HG03342 (cell line): ENCODE measurements around the gene TXNL4A.

ENCODE experiments used
- ATAC-seq: cut with Tn5 transposase; IDR thresholded peaks from one replicate; pipeline ENCODE4 v1.9.1; 2021; ENCODE audit warnings: mild to moderate bottlenecking, moderate library complexity; ENCODE audit not compliant: unreplicated experiment

The TXNL4A gene

GRCh38 chr18:79936641-79937040 lies 51.7 kb downstream of the TXNL4A start:
- ATAC-seq: no peak

GRCh38 chr18:79935925-79936324 lies 52.4 kb downstream of the TXNL4A start:
- no peak for ATAC-seq

- ATAC-seq: no peak
These were observed 52.9 kb downstream of the TXNL4A start for GRCh38 chr18:79935499-79935898.

GRCh38 chr18:79935098-79935480 lies 53.3 kb downstream of the TXNL4A start:
- ATAC-seq: no peak

GRCh38 chr18:79934311-79935097 lies 53.9 kb downstream of the TXNL4A start:
- no peak for ATAC-seq

- no peak for ATAC-seq
These were observed 54.6 kb downstream of the TXNL4A start for GRCh38 chr18:79933765-79934164.

- no peak for ATAC-seq
These were observed 55.5 kb downstream of the TXNL4A start for GRCh38 chr18:79932907-79933306.

- no peak for ATAC-seq
These were observed 56.9 kb downstream of the TXNL4A start for GRCh38 chr18:79931475-79931874.

GRCh38 chr18:79930020-79930642 lies 58.2 kb downstream of the TXNL4A start:
- ATAC-seq: no peak

GRCh38 chr18:79928563-79928960 lies 59.8 kb downstream of the TXNL4A start:
- no peak for ATAC-seq

- ATAC-seq: no peak
These were observed 60.5 kb downstream of the TXNL4A start for GRCh38 chr18:79927607-79928562.

GRCh38 chr18:79926715-79927606 lies 61.4 kb downstream of the TXNL4A start:
- ATAC-seq: no peak

GRCh38 chr18:79926306-79926705 lies 62.1 kb downstream of the TXNL4A start:
- ATAC-seq: no peak

GRCh38 chr18:79924814-79925731 lies 63.3 kb downstream of the TXNL4A start:
- ATAC-seq: no peak

- no peak for ATAC-seq
These were observed 64.3 kb downstream of the TXNL4A start for GRCh38 chr18:79923896-79924585.

GRCh38 chr18:79922971-79923411 lies 65.4 kb downstream of the TXNL4A start:
- ATAC-seq: no peak

GRCh38 chr18:79921984-79922965 lies 66.1 kb downstream of the TXNL4A start:
- ATAC-seq: no peak
